Measurements from ENCODE around the gene TCOF1. TPM values are rescaled to one million over a fixed set of nuclear protein-coding genes. Genes with fewer than 3 reads are reported as not detected.
"Not testable (repeated sequence)": the region's sequence is repeated elsewhere in the genome, so short reads cannot be mapped to it uniquely, and the experiment has no call there.

The TCOF1 gene
- total RNA-seq, 2 experiments from 2014 or later, result 69.6 to 72.2 TPM

GRCh38 chr5:150422758-150423157 lies 65.3 kb downstream of the TCOF1 start:
- no peak for DNase-seq
- Mint-ChIP-seq H3K27me3 (peaks cover 4% of the 10 kb centered on the region), H3K27ac (no peak overlapping the region), H3K4me3 (no peak overlapping the region), H3K36me3 (ENCODE audit: low read depth) (no peaks in the 10 kb centered on the region), H3K4me1 (peaks cover 3% of the 10 kb centered on the region), H3K9me3 (no peaks in the 10 kb centered on the region)
- CTCF ChIA-PET, result no interaction called here
- POLR2A ChIA-PET, result no interaction called here

GRCh38 chr5:150426165-150426564 lies 68.7 kb downstream of the TCOF1 start:
- ChIA-PET CTCF (interaction anchor here (0.6 to 1.9 kb wide), 4 partner anchors 9 to 207 kb away, joined by 3 to 5 read pairs (median 4); no protein-coding TSS in a partner anchor), POLR2A (interaction anchor here (0.6 kb wide), 1 partner anchor 1801 kb away, joined by 5 read pairs; no protein-coding TSS in a partner anchor)
- not testable (repeated sequence) for H3K36me3 Mint-ChIP-seq (ENCODE audit: low read depth); H3K27me3 Mint-ChIP-seq; H3K4me1 Mint-ChIP-seq; DNase-seq; H3K27ac Mint-ChIP-seq; H3K4me3 Mint-ChIP-seq; H3K9me3 Mint-ChIP-seq

- DNase-seq, result no peak
- CTCF ChIA-PET, result interaction anchor here (1.2 to 1.3 kb wide), 2 partner anchors 12 to 22 kb away, joined by 3 read pairs; no protein-coding TSS in a partner anchor
- H3K27ac Mint-ChIP-seq, result no peak overlapping the region
Measured at GRCh38 chr5:150428106-150428876, 70.8 kb downstream of the TCOF1 start.

GRCh38 chr5:150428978-150429377 lies 71.5 kb downstream of the TCOF1 start:
- ChIA-PET POLR2A (no interaction called here), CTCF (interaction anchor here (1.3 kb wide), 1 partner anchor 12 kb away, joined by 3 read pairs; no protein-coding TSS in a partner anchor)
- Mint-ChIP-seq H3K36me3 (ENCODE audit: low read depth) (no peaks in the 10 kb centered on the region), H3K27ac (no peak overlapping the region), H3K4me3 (no peak overlapping the region), H3K9me3 (no peaks in the 10 kb centered on the region), H3K4me1 (no peaks in the 10 kb centered on the region), H3K27me3 (peaks cover 2% of the 10 kb centered on the region)
- no peak for DNase-seq

More at GRCh38 chr5:150428106-150428876, 70.8 kb downstream of the TCOF1 start:
- Mint-ChIP-seq H3K4me1 (no peaks in the 10 kb centered on the region), H3K4me3 (no peak overlapping the region), H3K27me3 (peaks cover 4% of the 10 kb centered on the region), H3K9me3 (no peaks in the 10 kb centered on the region), H3K36me3 (ENCODE audit: low read depth) (no peaks in the 10 kb centered on the region)
- POLR2A ChIA-PET, result no interaction called here

GRCh38 chr5:150429410-150429873 lies 71.9 kb downstream of the TCOF1 start:
- ChIA-PET POLR2A (no interaction called here), CTCF (no interaction called here)
- Mint-ChIP-seq H3K27ac (no peak overlapping the region), H3K36me3 (ENCODE audit: low read depth) (no peaks in the 10 kb centered on the region), H3K4me1 (no peaks in the 10 kb centered on the region), H3K4me3 (no peak overlapping the region), H3K27me3 (peaks cover 2% of the 10 kb centered on the region), H3K9me3 (no peaks in the 10 kb centered on the region)
- no peak for DNase-seq

GRCh38 chr5:150431048-150431447 lies 73.6 kb downstream of the TCOF1 start:
- Mint-ChIP-seq H3K27me3 (no peaks in the 10 kb centered on the region), H3K9me3 (no peaks in the 10 kb centered on the region), H3K4me3 (no peak overlapping the region), H3K27ac (peak overlapping the region; percentile 41), H3K36me3 (ENCODE audit: low read depth) (no peaks in the 10 kb centered on the region), H3K4me1 (peaks cover 4% of the 10 kb centered on the region)
- no peak for DNase-seq
- CTCF ChIA-PET, result no interaction called here
- POLR2A ChIA-PET, result no interaction called here

- ChIA-PET POLR2A (no interaction called here), CTCF (no interaction called here)
Measured at GRCh38 chr5:150431574-150431973, 74.1 kb downstream of the TCOF1 start.

GRCh38 chr5:150434464-150434863 lies 77.0 kb downstream of the TCOF1 start:
- CTCF ChIA-PET, result interaction anchor here (1.0 to 1.5 kb wide), 2 partner anchors 15 to 18 kb away, joined by 3 read pairs; no protein-coding TSS in a partner anchor
- H3K27me3 Mint-ChIP-seq, result peaks cover 2% of the 10 kb centered on the region
- DNase-seq, result no peak
- no peak overlapping the region for H3K4me3 Mint-ChIP-seq
- no peak overlapping the region for H3K27ac Mint-ChIP-seq
- H3K36me3 Mint-ChIP-seq (ENCODE audit: low read depth), result no peaks in the 10 kb centered on the region
- H3K9me3 Mint-ChIP-seq, result no peaks in the 10 kb centered on the region
- POLR2A ChIA-PET, result no interaction called here
- H3K4me1 Mint-ChIP-seq, result peaks cover 8% of the 10 kb centered on the region

More at GRCh38 chr5:150431574-150431973, 74.1 kb downstream of the TCOF1 start:
- Mint-ChIP-seq H3K4me3 (no peak overlapping the region), H3K27ac (no peak overlapping the region), H3K4me1 (peaks cover 8% of the 10 kb centered on the region), H3K27me3 (no peaks in the 10 kb centered on the region), H3K9me3 (no peaks in the 10 kb centered on the region), H3K36me3 (ENCODE audit: low read depth) (no peaks in the 10 kb centered on the region)
- no peak for DNase-seq

- Mint-ChIP-seq H3K9me3 (no peaks in the 10 kb centered on the region), H3K36me3 (ENCODE audit: low read depth) (peaks cover 5% of the 10 kb centered on the region), H3K27ac (peak overlapping the region; percentile 37)
Measured at GRCh38 chr5:150436141-150436680, 78.7 kb downstream of the TCOF1 start.

GRCh38 chr5:150438873-150439546 lies 81.5 kb downstream of the TCOF1 start:
- Mint-ChIP-seq H3K36me3 (ENCODE audit: low read depth) (peaks cover 19% of the 10 kb centered on the region), H3K27me3 (peaks cover 2% of the 10 kb centered on the region)

More at GRCh38 chr5:150436141-150436680, 78.7 kb downstream of the TCOF1 start:
- H3K4me3 Mint-ChIP-seq, result no peak overlapping the region
- peak; percentile 93 for DNase-seq
- CTCF ChIA-PET, result interaction anchor here (0.6 to 3.7 kb wide), 8 partner anchors 10 to 277 kb away, joined by 3 to 15 read pairs (median 6); partner anchors contain the start of genes CD74 and RPS14
- H3K27me3 Mint-ChIP-seq, result peaks cover 2% of the 10 kb centered on the region
- H3K4me1 Mint-ChIP-seq, result peaks cover 12% of the 10 kb centered on the region
- POLR2A ChIA-PET, result interaction anchor here (1.0 to 1.2 kb wide), 2 partner anchors 23 to 25 kb away, joined by 3 to 8 read pairs; partner anchors contain the start of gene CD74

GRCh38 chr5:150440948-150441812 lies 83.7 kb downstream of the TCOF1 start:
- no peak overlapping the region for H3K4me3 Mint-ChIP-seq
- H3K27me3 Mint-ChIP-seq, result peaks cover 2% of the 10 kb centered on the region
- no peaks in the 10 kb centered on the region for H3K9me3 Mint-ChIP-seq
- POLR2A ChIA-PET, result interaction anchor here (0.6 kb wide), 1 partner anchor 892 kb away, joined by 3 read pairs; no protein-coding TSS in a partner anchor
- H3K36me3 Mint-ChIP-seq (ENCODE audit: low read depth), result peaks cover 31% of the 10 kb centered on the region
- H3K4me1 Mint-ChIP-seq, result peaks cover 16% of the 10 kb centered on the region
- H3K27ac Mint-ChIP-seq, result no peak overlapping the region
- CTCF ChIA-PET, result interaction anchor here (0.7 kb wide), 1 partner anchor 29 kb away, joined by 3 read pairs; the partner anchor contains the start of gene CD74
- DNase-seq, result no peak

More at GRCh38 chr5:150438873-150439546, 81.5 kb downstream of the TCOF1 start:
- ChIA-PET POLR2A (no interaction called here), CTCF (interaction anchor here (1.4 to 3.7 kb wide), 2 partner anchors 11 to 27 kb away, joined by 3 to 15 read pairs; partner anchors contain the start of genes CD74 and RPS14)
- Mint-ChIP-seq H3K9me3 (no peaks in the 10 kb centered on the region), H3K4me1 (peaks cover 16% of the 10 kb centered on the region), H3K4me3 (no peak overlapping the region), H3K27ac (no peak overlapping the region)
- DNase-seq, result no peak
